Measurements from ENCODE around the gene BMPER.
A peak's percentile ranks its signal among the peaks of the same experiment; 100 is the strongest.

BMPER gene

DNA sequence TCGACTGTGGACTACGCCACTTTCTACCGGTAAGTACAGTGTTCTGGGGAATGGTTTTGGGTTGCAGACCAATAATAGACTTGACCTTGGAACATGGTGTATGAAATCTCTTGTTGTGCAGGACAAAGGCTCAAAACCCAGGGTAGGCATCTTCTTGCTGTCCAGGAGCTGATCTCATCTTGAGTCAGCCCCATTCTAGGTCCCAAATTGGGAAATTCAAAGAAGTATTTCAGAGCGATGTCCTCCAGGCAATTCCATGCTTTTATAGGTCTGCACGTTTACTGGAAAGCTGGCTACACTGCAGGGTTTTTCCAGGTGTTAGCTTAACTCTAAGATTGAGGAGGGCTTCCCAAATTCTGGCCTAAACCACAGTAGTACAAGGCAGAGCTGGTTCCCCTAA, 180.7 kb downstream of the BMPER start:
- Histone ChIP-seq H3K4me3 (ENCODE audit: low read depth, low read length) (no peak overlapping the region), H3K27ac (ENCODE audit: extremely low read depth, low read depth, low read length) (no peak overlapping the region), H3K9me3 (ENCODE audit: control insufficient read depth, insufficient read depth, low read depth, low read length) (no peaks in the 10 kb centered on the region), H3K36me3 (ENCODE audit: control insufficient read depth in 2 of 2, insufficient read depth in 1 of 2, low read length in 2 of 2) (no peaks in the 10 kb centered on the region), H3K4me1 (ENCODE audit: control insufficient read depth, insufficient read depth, low read length) (no peaks in the 10 kb centered on the region)
- TF ChIP-seq, protein P1, sequence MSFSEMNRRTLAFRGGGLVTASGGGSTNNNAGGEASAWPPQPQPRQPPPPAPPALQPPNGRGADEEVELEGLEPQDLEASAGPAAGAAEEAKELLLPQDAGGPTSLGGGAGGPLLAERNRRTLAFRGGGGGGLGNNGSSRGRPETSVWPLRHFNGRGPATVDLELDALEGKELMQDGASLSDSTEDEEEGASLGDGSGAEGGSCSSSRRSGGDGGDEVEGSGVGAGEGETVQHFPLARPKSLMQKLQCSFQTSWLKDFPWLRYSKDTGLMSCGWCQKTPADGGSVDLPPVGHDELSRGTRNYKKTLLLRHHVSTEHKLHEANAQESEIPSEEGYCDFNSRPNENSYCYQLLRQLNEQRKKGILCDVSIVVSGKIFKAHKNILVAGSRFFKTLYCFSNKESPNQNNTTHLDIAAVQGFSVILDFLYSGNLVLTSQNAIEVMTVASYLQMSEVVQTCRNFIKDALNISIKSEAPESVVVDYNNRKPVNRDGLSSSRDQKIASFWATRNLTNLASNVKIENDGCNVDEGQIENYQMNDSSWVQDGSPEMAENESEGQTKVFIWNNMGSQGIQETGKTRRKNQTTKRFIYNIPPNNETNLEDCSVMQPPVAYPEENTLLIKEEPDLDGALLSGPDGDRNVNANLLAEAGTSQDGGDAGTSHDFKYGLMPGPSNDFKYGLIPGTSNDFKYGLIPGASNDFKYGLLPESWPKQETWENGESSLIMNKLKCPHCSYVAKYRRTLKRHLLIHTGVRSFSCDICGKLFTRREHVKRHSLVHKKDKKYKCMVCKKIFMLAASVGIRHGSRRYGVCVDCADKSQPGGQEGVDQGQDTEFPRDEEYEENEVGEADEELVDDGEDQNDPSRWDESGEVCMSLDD (tag by site-specific recombination; IDR thresholded peaks at IDR 0.05): no peak
- TF ChIP-seq ZNF132 (tag by site-specific recombination; IDR thresholded peaks at IDR 0.05; ENCODE audit: borderline replicate concordance) (no peak), SCRT2 (tag by site-specific recombination; IDR thresholded peaks at IDR 0.05) (no peak), IKZF3 (tag by site-specific recombination; IDR thresholded peaks at IDR 0.05) (no peak), YY2 (tag by site-specific recombination; IDR thresholded peaks at IDR 0.05) (no peak), SP2 (tag by site-specific recombination; IDR thresholded peaks at IDR 0.05) (no peak), ZNF354C (tag by site-specific recombination; IDR thresholded peaks at IDR 0.05; ENCODE audit: borderline replicate concordance, low read depth) (no peak)
- ChIA-PET CTCF (interaction anchor here (0.6 to 7.3 kb wide), 8 partner anchors 44 to 900 kb away, joined by 3 to 135 read pairs (median 4); no protein-coding TSS in a partner anchor), POLR2A (no interaction called here)

DNA sequence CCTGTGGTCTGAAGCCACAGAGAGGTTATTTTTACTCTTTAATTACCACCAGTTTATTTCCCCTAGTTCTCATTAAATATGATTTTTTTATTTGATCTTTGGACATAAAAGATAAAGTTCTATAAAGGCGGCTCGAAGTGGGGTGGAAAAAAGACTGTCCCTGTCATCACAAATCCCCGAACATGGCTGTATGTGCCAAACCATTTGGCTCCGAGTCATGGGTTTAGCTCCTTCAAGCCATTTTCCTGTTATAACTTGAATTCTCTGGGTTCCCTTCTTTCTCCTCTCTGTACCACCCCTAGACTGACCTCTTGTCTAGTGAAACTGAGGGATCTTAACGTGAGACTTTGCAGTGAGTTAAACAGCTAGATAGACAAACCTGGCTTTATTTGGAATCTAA, 181.6 kb downstream of the BMPER start:
- Histone ChIP-seq H3K9me3 (ENCODE audit: control insufficient read depth, insufficient read depth, low read depth, low read length) (no peaks in the 10 kb centered on the region), H3K36me3 (ENCODE audit: control insufficient read depth in 2 of 2, insufficient read depth in 1 of 2, low read length in 2 of 2) (no peaks in the 10 kb centered on the region), H3K4me1 (ENCODE audit: control insufficient read depth, insufficient read depth, low read length) (no peaks in the 10 kb centered on the region), H3K27ac (ENCODE audit: extremely low read depth, low read depth, low read length) (no peak overlapping the region), H3K4me3 (ENCODE audit: low read depth, low read length) (no peak overlapping the region)
- ChIA-PET POLR2A (no interaction called here), CTCF (interaction anchor here (0.7 to 7.3 kb wide), 12 partner anchors 13 to 1621 kb away, joined by 3 to 135 read pairs (median 6); no protein-coding TSS in a partner anchor)
- TF ChIP-seq SALL2 (tag by site-specific recombination; IDR thresholded peaks at IDR 0.05; ENCODE audit: borderline replicate concordance) (no peak), KLF10 (tag by site-specific recombination; IDR thresholded peaks at IDR 0.05) (no peak)
- TF ChIP-seq, protein P2, sequence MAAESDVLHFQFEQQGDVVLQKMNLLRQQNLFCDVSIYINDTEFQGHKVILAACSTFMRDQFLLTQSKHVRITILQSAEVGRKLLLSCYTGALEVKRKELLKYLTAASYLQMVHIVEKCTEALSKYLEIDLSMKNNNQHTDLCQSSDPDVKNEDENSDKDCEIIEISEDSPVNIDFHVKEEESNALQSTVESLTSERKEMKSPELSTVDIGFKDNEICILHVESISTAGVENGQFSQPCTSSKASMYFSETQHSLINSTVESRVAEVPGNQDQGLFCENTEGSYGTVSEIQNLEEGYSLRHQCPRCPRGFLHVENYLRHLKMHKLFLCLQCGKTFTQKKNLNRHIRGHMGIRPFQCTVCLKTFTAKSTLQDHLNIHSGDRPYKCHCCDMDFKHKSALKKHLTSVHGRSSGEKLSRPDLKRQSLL (tag by site-specific recombination; IDR thresholded peaks at IDR 0.05): no peak

DNA sequence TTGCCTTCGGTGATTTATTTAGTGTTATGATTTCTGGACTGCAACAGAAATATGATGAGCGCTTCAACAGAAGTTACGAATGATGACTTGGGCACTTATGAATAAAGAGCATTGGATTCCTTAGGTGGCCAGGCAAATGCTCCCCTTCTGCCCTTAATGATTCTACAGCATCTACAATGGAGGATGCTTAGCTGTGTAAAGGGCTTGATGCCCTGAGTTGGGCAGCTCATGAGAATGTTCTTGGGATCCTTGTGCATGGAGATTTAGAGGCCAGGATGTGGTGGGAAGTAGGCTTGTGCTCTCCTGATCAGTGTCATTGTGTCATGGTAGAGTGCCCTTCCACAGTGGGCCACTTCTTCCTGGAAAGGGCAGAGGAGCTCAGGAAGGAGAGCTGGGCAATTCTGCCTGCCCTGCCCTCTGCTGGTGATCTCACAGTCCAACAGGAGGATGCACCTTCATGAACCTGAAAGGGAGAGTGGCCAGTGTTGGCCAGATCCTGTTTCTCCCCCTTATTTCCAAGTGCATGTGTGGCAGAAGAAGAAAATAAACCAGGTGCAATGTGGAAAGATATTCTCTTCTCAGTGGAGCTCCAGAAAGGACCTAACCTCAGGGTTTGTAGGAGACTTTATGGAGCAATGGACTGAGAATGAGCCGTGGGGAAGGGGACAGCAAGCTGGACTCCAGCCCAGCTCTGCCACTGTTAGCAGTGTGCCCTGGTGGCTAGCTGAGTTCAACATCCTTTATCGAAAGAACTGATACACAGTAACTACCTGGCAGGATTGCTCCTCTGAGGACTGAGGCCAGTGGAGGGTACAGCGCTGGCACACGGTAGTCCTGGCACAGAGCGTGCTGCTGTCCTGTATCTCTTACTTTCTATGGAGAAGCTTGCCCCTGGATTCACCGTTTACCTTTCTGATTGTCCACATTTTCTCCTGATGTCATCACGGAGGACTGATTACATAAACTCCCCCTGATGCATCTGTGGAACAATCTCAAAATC, 182.9 kb downstream of the BMPER start:
- Histone ChIP-seq H3K4me3 (ENCODE audit: low read depth, low read length) (no peak overlapping the region), H3K9me3 (ENCODE audit: control insufficient read depth, insufficient read depth, low read depth, low read length) (no peaks in the 10 kb centered on the region), H3K27ac (ENCODE audit: extremely low read depth, low read depth, low read length) (no peak overlapping the region), H3K4me1 (ENCODE audit: control insufficient read depth, insufficient read depth, low read length) (no peaks in the 10 kb centered on the region), H3K36me3 (ENCODE audit: control insufficient read depth in 2 of 2, insufficient read depth in 1 of 2, low read length in 2 of 2) (no peaks in the 10 kb centered on the region)
- POLR2A ChIA-PET: interaction anchor here (1.0 kb wide), 1 partner anchor 9 kb away, joined by 3 read pairs; no protein-coding TSS in a partner anchor
- CTCF ChIA-PET: interaction anchor here (0.5 to 7.3 kb wide), 48 partner anchors 9 to 902 kb away, joined by 3 to 135 read pairs (median 4); no protein-coding TSS in a partner anchor
- TF ChIP-seq ZNF654 (tag by site-specific recombination; IDR thresholded peaks at IDR 0.05; ENCODE audit: low read depth) (peak; percentile 46), ZNF335 (tag by site-specific recombination; conservative IDR thresholded peaks at IDR 0.05) (no peak)

DNA sequence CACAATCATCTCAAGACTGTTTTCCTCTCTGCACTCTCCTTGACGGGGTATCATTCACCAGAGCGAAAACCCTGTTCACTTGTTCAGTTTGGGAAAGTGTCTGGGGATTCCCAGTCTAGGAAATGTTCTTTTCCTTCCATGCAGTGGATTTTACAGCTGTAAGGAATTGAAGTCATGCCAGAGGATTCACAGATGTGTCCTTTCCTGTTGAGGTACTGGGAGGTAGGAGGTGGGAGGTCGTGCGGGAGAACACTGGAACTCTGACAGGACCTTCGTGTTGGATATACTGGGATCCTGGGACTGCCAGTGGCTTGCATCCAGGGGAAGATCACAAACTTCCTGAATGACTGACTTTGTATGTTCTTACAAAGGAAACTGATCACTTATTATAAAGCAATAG, 185.5 kb downstream of the BMPER start:
- H3K27ac ChIP-seq (ENCODE audit: extremely low read depth, low read depth, low read length): no peak overlapping the region
- H3K36me3 ChIP-seq (ENCODE audit: control insufficient read depth in 2 of 2, insufficient read depth in 1 of 2, low read length in 2 of 2): no peaks in the 10 kb centered on the region
- H3K4me3 ChIP-seq (ENCODE audit: low read depth, low read length): no peak overlapping the region
- no peaks in the 10 kb centered on the region for H3K9me3 ChIP-seq (ENCODE audit: control insufficient read depth, insufficient read depth, low read depth, low read length)
- H3K4me1 ChIP-seq (ENCODE audit: control insufficient read depth, insufficient read depth, low read length): no peaks in the 10 kb centered on the region
- ChIA-PET POLR2A (no interaction called here), CTCF (interaction anchor here (0.7 to 7.3 kb wide), 8 partner anchors 12 to 230 kb away, joined by 3 to 135 read pairs (median 3); no protein-coding TSS in a partner anchor)
- no peak for TF ChIP-seq ZFP37 (tag by site-specific recombination; IDR thresholded peaks at IDR 0.05)
- TF ChIP-seq ZNF157 (tag by site-specific recombination; IDR thresholded peaks at IDR 0.05): no peak
- no peak for TF ChIP-seq GLIS2 (tag by site-specific recombination; IDR thresholded peaks at IDR 0.05)
- no peak for TF ChIP-seq PRDM4 (tag by site-specific recombination; IDR thresholded peaks at IDR 0.05)
- TF ChIP-seq ZNF48 (tag by site-specific recombination; IDR thresholded peaks at IDR 0.05): no peak
